Parathyroid adenoma (tissue), 2 donors: Measurements from ENCODE around the gene GPRASP1.

Source experiments
- H2AFZ ChIP-seq: fragments of 300-600 bp; sonication (generic); one replicate; pipeline ENCODE4 v1.7.0; 2017; ENCODE audit warnings: antibody characterized with exemption, mild to moderate bottlenecking
- H3K27ac ChIP-seq: fragments of 300-600 bp; sonication (generic); one replicate; pipeline ENCODE4 v1.7.0; 2017
- H3K27me3 ChIP-seq: fragments of 300-600 bp; sonication (generic); one replicate; pipeline ENCODE4 v1.7.0; 2017; ENCODE audit warnings: low read length; ENCODE audit not compliant: control insufficient read depth, insufficient read depth
- H3K36me3 ChIP-seq: fragments of 300-600 bp; sonication (generic); one replicate; pipeline ENCODE4 v1.7.0; 2017; ENCODE audit warnings: low read length; ENCODE audit not compliant: control insufficient read depth, insufficient read depth
- H3K4me1 ChIP-seq: fragments of 300-600 bp; sonication (generic); one replicate; pipeline ENCODE4 v1.7.0; 2017; ENCODE audit warnings: control low read depth
- H3K4me2 ChIP-seq: fragments of 300-600 bp; sonication (generic); one replicate; pipeline ENCODE4 v1.7.0; 2017; ENCODE audit warnings: low read length
- H3K4me3 ChIP-seq: fragments of 300-600 bp; sonication (generic); one replicate; pipeline ENCODE4 v1.7.0; 2017; ENCODE audit warnings: low read depth, low read length
- H3K79me2 ChIP-seq: fragments of 300-600 bp; sonication (generic); one replicate; pipeline ENCODE4 v1.7.0; 2017; ENCODE audit warnings: control low read depth
- H3K9ac ChIP-seq: fragments of 300-600 bp; sonication (generic); one replicate; pipeline ENCODE4 v1.7.0; 2017; ENCODE audit warnings: mild to moderate bottlenecking
- H3K9me3 ChIP-seq: fragments of 300-600 bp; sonication (generic); one replicate; pipeline ENCODE4 v1.7.0; 2017; ENCODE audit warnings: low read length; ENCODE audit not compliant: control insufficient read depth
- TF ChIP-seq, protein P1 (sequence below): fragments of 300-600 bp; sonication (generic); IDR thresholded peaks from one replicate; pipeline ENCODE4 v1.7.0; 2017; ENCODE audit warnings: antibody characterized with exemption, mild to moderate bottlenecking
- donor health status: primary hyperparathyroidism.

Gene GPRASP1

DNA sequence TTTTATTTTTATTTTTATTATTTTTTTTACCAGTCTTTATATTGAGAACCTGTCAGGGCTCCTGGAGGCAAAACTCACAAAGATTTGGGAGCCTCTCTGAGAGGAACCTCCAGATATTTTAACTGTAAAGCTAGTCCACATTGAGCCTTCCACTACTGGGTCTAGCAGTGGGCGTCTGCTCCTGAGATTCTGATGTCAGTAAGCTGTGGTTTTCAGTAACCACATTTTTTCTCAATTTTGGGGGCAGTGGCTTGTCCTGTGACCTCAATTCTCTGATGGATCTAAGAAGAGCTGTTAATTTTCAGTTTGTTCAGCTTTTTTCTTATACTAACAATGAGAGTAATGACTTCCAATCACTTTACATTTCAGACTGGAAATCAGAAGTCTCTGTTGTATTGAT lies 23.6 kb upstream of the GPRASP1 start:
- H3K4me2 ChIP-seq: no peak overlapping the region
- H3K27me3 ChIP-seq: no peaks in the 10 kb centered on the region
- H3K4me3 ChIP-seq: no peak overlapping the region
- H3K36me3 ChIP-seq: no peaks in the 10 kb centered on the region
- TF ChIP-seq, protein P1, sequence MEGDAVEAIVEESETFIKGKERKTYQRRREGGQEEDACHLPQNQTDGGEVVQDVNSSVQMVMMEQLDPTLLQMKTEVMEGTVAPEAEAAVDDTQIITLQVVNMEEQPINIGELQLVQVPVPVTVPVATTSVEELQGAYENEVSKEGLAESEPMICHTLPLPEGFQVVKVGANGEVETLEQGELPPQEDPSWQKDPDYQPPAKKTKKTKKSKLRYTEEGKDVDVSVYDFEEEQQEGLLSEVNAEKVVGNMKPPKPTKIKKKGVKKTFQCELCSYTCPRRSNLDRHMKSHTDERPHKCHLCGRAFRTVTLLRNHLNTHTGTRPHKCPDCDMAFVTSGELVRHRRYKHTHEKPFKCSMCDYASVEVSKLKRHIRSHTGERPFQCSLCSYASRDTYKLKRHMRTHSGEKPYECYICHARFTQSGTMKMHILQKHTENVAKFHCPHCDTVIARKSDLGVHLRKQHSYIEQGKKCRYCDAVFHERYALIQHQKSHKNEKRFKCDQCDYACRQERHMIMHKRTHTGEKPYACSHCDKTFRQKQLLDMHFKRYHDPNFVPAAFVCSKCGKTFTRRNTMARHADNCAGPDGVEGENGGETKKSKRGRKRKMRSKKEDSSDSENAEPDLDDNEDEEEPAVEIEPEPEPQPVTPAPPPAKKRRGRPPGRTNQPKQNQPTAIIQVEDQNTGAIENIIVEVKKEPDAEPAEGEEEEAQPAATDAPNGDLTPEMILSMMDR: no peak
- H3K27ac ChIP-seq: no peak overlapping the region
- no peaks in the 10 kb centered on the region for H3K4me1 ChIP-seq
- H3K9me3 ChIP-seq: no peaks in the 10 kb centered on the region
- H2AFZ ChIP-seq: no peak overlapping the region
- H3K79me2 ChIP-seq: peaks cover 11% of the 10 kb centered on the region
- H3K9ac ChIP-seq: no peak overlapping the region

DNA sequence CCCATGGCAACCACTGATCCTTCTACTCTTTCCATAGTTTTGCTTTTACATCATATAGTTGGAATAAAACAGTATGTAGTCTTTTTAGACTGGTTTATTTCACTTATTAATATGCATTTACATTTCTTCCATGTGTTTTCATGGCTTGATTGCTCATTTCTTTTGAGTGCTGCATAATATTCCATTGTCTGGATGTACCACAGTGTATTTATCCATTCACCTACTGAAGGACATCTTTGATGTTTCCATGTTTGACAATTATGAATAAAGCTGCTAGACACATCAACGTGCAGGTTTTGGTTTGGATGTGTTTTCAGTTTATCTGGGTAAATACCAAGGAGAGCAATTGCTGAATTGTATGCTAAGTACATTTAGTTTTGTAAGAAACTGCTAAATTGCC lies 13.7 kb upstream of the GPRASP1 start:
- Histone ChIP-seq H3K79me2 (no peaks in the 10 kb centered on the region), H2AFZ (no peak overlapping the region), H3K4me3 (no peak overlapping the region), H3K4me2 (no peak overlapping the region), H3K9ac (no peak overlapping the region), H3K27ac (no peak overlapping the region), H3K27me3 (no peaks in the 10 kb centered on the region), H3K36me3 (no peaks in the 10 kb centered on the region), H3K4me1 (no peaks in the 10 kb centered on the region), H3K9me3 (no peaks in the 10 kb centered on the region)
- TF ChIP-seq, protein P1: no peak

DNA sequence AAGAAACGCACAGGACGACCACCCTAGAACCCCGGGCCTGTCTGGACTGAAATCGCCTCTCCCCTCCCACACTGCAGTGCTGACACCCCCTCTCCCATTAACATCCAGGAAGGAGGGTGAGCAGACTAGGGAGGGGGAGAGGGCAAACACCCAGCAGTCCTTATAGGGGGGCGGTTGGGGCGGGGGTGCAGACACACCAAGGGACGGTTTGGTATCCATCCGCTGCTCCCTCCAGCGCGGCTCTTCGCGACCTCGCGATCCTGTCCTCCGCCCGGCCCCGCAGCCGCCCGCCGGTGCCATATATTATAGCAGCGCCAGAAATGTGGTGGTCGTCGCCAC lies 411 bp upstream of the GPRASP1 start:
- peak overlapping the region; percentile 53 for H3K4me3 ChIP-seq
- no peaks in the 10 kb centered on the region for H3K9me3 ChIP-seq
- H3K27ac ChIP-seq: peak overlapping the region; percentile 68
- H3K9ac ChIP-seq: no peak overlapping the region
- peak overlapping the region; percentile 78 for H2AFZ ChIP-seq
- H3K36me3 ChIP-seq: no peaks in the 10 kb centered on the region
- H3K4me1 ChIP-seq: peaks cover 5% of the 10 kb centered on the region
- TF ChIP-seq, protein P1: no peak
- peaks cover 38% of the 10 kb centered on the region for H3K79me2 ChIP-seq
- H3K27me3 ChIP-seq: no peaks in the 10 kb centered on the region
- H3K4me2 ChIP-seq: peak overlapping the region; percentile 53

DNA sequence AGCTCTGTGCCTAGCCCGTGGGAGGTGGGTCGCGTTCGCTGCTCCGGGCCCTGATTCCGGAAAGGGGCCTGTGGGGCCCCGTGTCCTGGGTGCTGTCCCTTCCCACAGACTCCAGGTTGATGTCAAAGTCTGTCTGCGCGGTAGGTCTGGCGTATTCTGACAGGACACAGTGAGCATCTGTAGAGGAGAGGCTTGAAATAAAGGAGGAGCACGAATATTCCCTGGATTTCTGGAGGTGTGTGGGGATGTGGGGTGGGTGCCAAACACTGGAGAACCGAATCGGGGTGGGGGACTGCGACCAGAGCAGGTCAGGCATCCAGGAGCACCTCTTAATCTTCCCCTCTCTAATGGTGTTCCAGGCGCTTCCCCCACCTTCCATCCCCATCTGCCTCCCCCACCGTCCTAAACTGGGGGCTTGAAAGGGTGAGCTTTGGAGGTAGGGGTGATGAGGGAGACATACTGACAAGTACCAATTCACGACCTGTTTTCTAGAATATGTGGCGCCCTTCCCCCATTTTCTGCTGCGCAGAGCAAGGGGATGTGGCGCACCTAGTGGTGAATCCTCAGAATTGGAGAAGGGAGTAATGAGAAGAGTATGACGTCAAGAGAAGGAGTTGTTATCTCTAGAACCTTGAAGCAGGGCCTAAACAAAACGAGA lies 877 bp downstream of the GPRASP1 start:
- Histone ChIP-seq H3K4me2 (peak overlapping the region; percentile 53), H3K9me3 (no peaks in the 10 kb centered on the region), H3K79me2 (peaks cover 40% of the 10 kb centered on the region), H3K27me3 (no peaks in the 10 kb centered on the region), H3K4me1 (peaks cover 5% of the 10 kb centered on the region), H3K27ac (peak overlapping the region; percentile 68), H3K36me3 (no peaks in the 10 kb centered on the region), H2AFZ (peak overlapping the region; percentile 78), H3K9ac (no peak overlapping the region), H3K4me3 (peak overlapping the region; percentile 53)
- TF ChIP-seq, protein P1: peak; percentile 77

DNA sequence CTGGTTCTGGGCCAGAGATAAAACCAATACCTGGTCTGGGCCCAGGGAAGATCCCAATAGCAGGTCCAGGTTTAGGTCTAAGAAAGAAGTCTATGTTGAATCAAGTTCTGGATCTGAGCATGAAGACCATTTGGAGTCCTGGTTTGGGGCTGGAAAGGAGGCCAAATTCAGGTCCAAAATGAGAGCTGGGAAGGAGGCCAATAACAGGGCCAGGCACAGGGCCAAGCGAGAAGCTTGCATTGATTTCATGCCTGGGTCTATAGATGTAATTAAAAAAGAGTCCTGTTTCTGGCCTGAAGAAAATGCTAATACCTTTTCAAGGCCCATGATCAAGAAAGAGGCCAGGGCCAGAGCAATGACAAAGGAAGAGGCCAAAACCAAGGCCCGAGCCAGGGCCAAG lies 3.4 kb downstream of the GPRASP1 start:
- no peak overlapping the region for H3K4me2 ChIP-seq
- H3K79me2 ChIP-seq: peaks cover 40% of the 10 kb centered on the region
- H3K4me1 ChIP-seq: peaks cover 5% of the 10 kb centered on the region
- H3K27me3 ChIP-seq: no peaks in the 10 kb centered on the region
- no peak overlapping the region for H2AFZ ChIP-seq
- H3K9ac ChIP-seq: no peak overlapping the region
- TF ChIP-seq, protein P1: no peak
- no peak overlapping the region for H3K27ac ChIP-seq
- no peak overlapping the region for H3K4me3 ChIP-seq
- no peaks in the 10 kb centered on the region for H3K9me3 ChIP-seq
- H3K36me3 ChIP-seq: no peaks in the 10 kb centered on the region
